Muscle of arm (tissue), 14 donors: Measurements from ENCODE around the gene CUL7. TPM values are rescaled to one million over a fixed set of nuclear protein-coding genes. Genes with fewer than 3 reads are reported as not detected.
A peak's percentile ranks its signal among the peaks of the same experiment; 100 is the strongest.
"Not testable (repeated sequence)": the region's sequence is repeated elsewhere in the genome, so short reads cannot be mapped to it uniquely, and the experiment has no call there.

Experiments
- DNase-seq: peaks from one replicate; pipeline ENCODE4 v3.0.0-alpha.2; 2013
- long read RNA-seq, 11 donors: transcript quantifications; one replicate each; lab custom pipeline, GENCODE V29; 2026
- polyA plus RNA-seq, 12 donors: library from polyadenylated mRNA; unstranded; fragments of 120-200 nt; gene quantifications; one replicate each; pipeline ENCODE4 v1.2.1, GENCODE V29; 2013; ENCODE audit not compliant: insufficient read length in 12 of 12

CUL7 gene
- 10 to 100 TPM in 11 of 12 donors, not detected in 1; 24.3 to 48.6 (median 37.9) TPM for polyA plus RNA-seq
- long read RNA-seq, donor 1, full-length matches to known transcripts, result 1 of 12 reads
- long read RNA-seq, donor 1, partial matches to known transcripts, result 11 of 12 reads
- long read RNA-seq, donor 1, other reads (novel, unspliced or antisense), result 0 of 12 reads
- long read RNA-seq, donor 2, full-length matches to known transcripts, result 3 of 3 reads
- long read RNA-seq, donor 2, partial matches to known transcripts, result 0 of 3 reads
- long read RNA-seq, donor 2, other reads (novel, unspliced or antisense), result 0 of 3 reads
- long read RNA-seq, donor 3, full-length matches to known transcripts, result 2 of 2 reads
- long read RNA-seq, donor 3, partial matches to known transcripts, result 0 of 2 reads
- long read RNA-seq, donor 3, other reads (novel, unspliced or antisense), result 0 of 2 reads
- long read RNA-seq, donor 4, result 0 reads
- long read RNA-seq, donor 5, full-length matches to known transcripts, result 2 of 7 reads
- long read RNA-seq, donor 5, partial matches to known transcripts, result 5 of 7 reads
- long read RNA-seq, donor 5, other reads (novel, unspliced or antisense), result 0 of 7 reads
- long read RNA-seq, donor 6, result 0 reads
- long read RNA-seq, donor 7, result 0 reads
- long read RNA-seq, donor 8, full-length matches to known transcripts, result 1 of 1 reads
- long read RNA-seq, donor 8, partial matches to known transcripts, result 0 of 1 reads
- long read RNA-seq, donor 8, other reads (novel, unspliced or antisense), result 0 of 1 reads
- long read RNA-seq, donor 9, result 0 reads
- long read RNA-seq, donor 10, full-length matches to known transcripts, result 4 of 9 reads
- long read RNA-seq, donor 10, partial matches to known transcripts, result 5 of 9 reads
- long read RNA-seq, donor 10, other reads (novel, unspliced or antisense), result 0 of 9 reads
- long read RNA-seq, donor 11, full-length matches to known transcripts, result 1 of 9 reads
- long read RNA-seq, donor 11, partial matches to known transcripts, result 8 of 9 reads
- long read RNA-seq, donor 11, other reads (novel, unspliced or antisense), result 0 of 9 reads

- peak; percentile 96 for DNase-seq
Measured at GRCh38 chr6:43053545-43054205, at the start of gene CUL7. Gene CUL7, minus strand, starts transcription at chr6:43053851. Its CDS starts 1,063 bp downstream, at chr6:43052788.

- DNase-seq, result no peak
Measured at GRCh38 chr6:43101497-43101896, 47.8 kb upstream of the CUL7 start.

- DNase-seq, result no peak
Measured at GRCh38 chr6:43097502-43097901, 43.9 kb upstream of the CUL7 start.

GRCh38 chr6:43097098-43097489 is 43.4 kb upstream of the CUL7 start:
- no peak for DNase-seq

GRCh38 chr6:43096451-43097097 is 42.9 kb upstream of the CUL7 start:
- DNase-seq, result no peak

GRCh38 chr6:43095939-43096338 is 42.3 kb upstream of the CUL7 start:
- no peak for DNase-seq

GRCh38 chr6:43093436-43094289 is 40.0 kb upstream of the CUL7 start:
- DNase-seq, result peak; percentile 68

- no peak for DNase-seq
Measured at GRCh38 chr6:43092635-43093034, 39.0 kb upstream of the CUL7 start.

- no peak for DNase-seq
Measured at GRCh38 chr6:43091436-43091991, 37.9 kb upstream of the CUL7 start.

- no peak for DNase-seq
Measured at GRCh38 chr6:43091020-43091419, 37.4 kb upstream of the CUL7 start.

GRCh38 chr6:43090559-43090956 is 36.9 kb upstream of the CUL7 start:
- peak; percentile 49 for DNase-seq

- DNase-seq, result no peak
Measured at GRCh38 chr6:43089874-43090558, 36.4 kb upstream of the CUL7 start.

GRCh38 chr6:43089467-43089866 is 35.8 kb upstream of the CUL7 start:
- DNase-seq, result no peak

- no peak for DNase-seq
Measured at GRCh38 chr6:43088654-43089056, 35.0 kb upstream of the CUL7 start.

GRCh38 chr6:43086022-43086658 is 32.5 kb upstream of the CUL7 start:
- DNase-seq, result no peak

- DNase-seq, result peak; percentile 85
Measured at GRCh38 chr6:43082806-43083655, 29.4 kb upstream of the CUL7 start.

- DNase-seq, result not testable (repeated sequence)
Measured at GRCh38 chr6:43081922-43082321, 28.3 kb upstream of the CUL7 start.

- no peak for DNase-seq
Measured at GRCh38 chr6:43081043-43081442, 27.4 kb upstream of the CUL7 start.
